ENCODE data around the gene HYAL3.

DNA sequence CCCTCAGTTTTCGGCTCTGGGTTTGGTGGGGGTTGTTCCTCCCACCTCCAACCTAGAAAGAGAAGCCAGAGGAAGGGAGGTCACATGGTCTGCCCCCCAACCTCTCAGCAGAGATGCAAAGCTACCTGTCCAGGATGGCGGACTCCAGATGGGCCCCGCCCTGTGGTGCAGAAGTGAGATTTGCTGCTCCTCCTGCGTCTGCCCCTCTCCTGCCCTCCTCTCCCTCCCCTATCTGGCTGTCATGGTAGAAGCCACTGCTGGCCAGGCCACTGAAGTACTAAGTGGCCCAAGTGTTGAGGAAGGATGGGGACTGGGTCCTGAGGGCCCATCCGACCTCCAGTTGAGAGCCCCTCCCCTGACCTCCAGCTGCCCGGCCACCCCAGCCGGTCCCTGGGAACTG is 32.4 kb downstream of the HYAL3 start:
- TF ChIP-seq, protein P1, sequence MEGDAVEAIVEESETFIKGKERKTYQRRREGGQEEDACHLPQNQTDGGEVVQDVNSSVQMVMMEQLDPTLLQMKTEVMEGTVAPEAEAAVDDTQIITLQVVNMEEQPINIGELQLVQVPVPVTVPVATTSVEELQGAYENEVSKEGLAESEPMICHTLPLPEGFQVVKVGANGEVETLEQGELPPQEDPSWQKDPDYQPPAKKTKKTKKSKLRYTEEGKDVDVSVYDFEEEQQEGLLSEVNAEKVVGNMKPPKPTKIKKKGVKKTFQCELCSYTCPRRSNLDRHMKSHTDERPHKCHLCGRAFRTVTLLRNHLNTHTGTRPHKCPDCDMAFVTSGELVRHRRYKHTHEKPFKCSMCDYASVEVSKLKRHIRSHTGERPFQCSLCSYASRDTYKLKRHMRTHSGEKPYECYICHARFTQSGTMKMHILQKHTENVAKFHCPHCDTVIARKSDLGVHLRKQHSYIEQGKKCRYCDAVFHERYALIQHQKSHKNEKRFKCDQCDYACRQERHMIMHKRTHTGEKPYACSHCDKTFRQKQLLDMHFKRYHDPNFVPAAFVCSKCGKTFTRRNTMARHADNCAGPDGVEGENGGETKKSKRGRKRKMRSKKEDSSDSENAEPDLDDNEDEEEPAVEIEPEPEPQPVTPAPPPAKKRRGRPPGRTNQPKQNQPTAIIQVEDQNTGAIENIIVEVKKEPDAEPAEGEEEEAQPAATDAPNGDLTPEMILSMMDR (IDR thresholded peaks at IDR 0.05), result no peak
- no peak for TF ChIP-seq POLR2A (IDR thresholded peaks at IDR 0.05)
